ENCODE data around the gene ADAM12.

ADAM12 gene

GRCh38 chr10:126041117-126041516, 347.2 kb downstream of the ADAM12 start:
- no peak for DNase-seq

DNA sequence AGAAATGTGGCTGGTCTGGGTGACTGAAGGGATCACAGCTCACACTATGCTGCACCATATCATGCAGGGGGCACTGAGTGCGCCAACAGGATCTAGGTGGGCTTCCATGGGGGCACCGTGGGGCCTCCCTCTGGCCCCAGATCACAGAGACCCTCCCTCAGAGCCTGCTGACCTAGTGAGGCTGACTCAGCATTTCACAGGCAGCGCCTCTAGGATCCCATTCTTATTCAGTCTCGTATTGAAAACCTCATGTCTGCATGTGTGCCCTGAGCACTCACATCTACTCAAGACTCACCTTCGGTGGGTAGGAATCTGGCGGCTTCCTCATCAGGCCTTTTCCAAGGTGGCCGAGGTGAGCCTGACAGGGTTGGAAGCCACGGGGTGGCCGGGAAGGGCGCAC, 350.3 kb downstream of the ADAM12 start:
- DNase-seq: no peak

- DNase-seq: no peak
Measured at GRCh38 chr10:126036515-126036914, 351.8 kb downstream of the ADAM12 start.

DNA sequence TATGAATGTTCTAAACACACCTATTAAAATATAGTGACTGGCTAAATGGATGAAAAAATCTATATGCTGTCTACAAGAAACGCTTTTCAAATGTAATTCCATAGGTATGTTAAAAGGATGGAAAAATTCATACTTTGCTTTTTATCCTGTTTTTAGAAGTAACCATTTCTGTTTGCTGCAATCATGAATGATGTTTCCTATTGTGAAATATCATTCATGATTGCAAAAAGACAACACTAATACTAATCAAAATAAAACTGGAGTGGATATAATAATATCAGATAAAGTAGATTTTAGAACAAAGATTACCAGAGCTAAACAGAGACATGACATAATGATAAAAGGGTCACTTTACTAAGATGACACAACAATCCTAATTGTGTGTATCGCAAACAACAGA, 353.7 kb downstream of the ADAM12 start:
- DNase-seq: no peak

DNA sequence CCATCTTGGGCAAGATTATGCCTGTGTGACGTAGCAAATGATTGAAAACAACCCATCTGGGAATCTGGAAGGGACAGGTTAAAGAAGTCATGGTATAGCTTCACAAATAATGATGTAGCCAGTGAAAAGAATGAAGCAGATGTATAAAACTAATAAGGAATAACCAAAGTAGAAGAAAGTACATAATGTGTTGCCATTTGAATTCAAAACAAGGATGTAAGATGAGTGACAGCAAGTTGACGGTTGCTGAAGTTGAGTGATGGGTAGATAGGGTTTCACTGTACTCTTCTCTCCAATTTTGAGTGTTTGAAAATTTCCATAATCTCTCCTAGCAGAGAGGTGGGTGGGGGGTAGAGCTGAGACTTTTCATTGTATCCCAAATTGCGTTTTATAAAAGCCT, 358.3 kb downstream of the ADAM12 start:
- no peak for DNase-seq

GRCh38 chr10:126027692-126028091, 360.6 kb downstream of the ADAM12 start:
- DNase-seq: no peak

DNA sequence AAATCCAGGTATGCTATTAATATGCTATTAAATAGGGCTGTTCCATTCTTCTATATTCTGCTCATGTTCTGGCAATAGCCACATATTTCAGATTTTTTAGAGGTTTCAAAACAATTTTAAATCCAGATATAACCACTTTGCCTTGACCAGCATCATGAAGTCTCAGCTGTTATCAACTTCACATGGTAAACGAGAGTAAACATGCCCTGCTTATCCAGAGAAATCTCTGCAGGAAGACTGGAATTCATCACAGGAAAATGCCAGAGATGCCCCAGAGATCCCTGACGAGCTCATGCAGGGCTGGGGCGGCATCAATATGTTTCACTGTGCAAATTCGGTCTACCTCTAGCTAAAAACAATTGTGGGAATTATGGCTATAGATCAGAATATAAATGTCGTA, 365.4 kb downstream of the ADAM12 start:
- DNase-seq: no peak

DNA sequence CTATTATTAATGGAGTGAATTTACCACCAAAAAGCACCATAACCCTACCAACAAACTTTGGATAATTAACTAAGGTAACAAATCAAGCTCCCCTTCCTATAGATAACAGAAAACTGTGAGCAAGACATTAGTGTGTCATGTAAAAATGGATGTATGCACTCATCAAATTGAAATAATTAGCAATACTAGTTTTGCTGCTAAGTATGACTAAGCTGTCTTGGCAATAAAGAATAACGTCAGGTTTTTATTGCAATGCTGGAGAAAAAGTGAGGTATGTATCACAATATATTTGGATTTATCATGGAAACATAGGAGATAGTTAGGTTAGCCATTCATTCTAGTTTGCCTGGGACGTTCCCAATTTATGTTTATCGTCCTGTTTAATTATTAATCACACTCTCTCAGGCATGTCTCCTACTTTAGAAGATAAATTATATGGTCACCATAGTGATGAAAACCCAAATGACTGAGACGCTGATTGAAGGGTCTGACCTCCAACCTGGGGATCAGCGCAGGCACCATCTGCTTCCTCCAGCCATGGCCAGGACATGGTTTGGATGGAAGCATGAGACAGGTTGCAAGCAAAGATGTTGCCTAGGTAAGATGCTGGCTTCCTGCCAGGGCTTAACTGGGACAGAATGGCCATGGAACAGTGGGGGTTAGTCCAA, 366.3 kb downstream of the ADAM12 start:
- no peak for DNase-seq

- no peak for DNase-seq
Measured at GRCh38 chr10:126017961-126018560, 370.2 kb downstream of the ADAM12 start.

- DNase-seq: no peak
Measured at GRCh38 chr10:126016882-126017281, 371.4 kb downstream of the ADAM12 start.

- no peak for DNase-seq
Measured at GRCh38 chr10:126016156-126016805, 372.0 kb downstream of the ADAM12 start.

GRCh38 chr10:126015413-126015812, 372.9 kb downstream of the ADAM12 start:
- no peak for DNase-seq

GRCh38 chr10:126014309-126014708, 374.0 kb downstream of the ADAM12 start:
- no peak for DNase-seq

DNA sequence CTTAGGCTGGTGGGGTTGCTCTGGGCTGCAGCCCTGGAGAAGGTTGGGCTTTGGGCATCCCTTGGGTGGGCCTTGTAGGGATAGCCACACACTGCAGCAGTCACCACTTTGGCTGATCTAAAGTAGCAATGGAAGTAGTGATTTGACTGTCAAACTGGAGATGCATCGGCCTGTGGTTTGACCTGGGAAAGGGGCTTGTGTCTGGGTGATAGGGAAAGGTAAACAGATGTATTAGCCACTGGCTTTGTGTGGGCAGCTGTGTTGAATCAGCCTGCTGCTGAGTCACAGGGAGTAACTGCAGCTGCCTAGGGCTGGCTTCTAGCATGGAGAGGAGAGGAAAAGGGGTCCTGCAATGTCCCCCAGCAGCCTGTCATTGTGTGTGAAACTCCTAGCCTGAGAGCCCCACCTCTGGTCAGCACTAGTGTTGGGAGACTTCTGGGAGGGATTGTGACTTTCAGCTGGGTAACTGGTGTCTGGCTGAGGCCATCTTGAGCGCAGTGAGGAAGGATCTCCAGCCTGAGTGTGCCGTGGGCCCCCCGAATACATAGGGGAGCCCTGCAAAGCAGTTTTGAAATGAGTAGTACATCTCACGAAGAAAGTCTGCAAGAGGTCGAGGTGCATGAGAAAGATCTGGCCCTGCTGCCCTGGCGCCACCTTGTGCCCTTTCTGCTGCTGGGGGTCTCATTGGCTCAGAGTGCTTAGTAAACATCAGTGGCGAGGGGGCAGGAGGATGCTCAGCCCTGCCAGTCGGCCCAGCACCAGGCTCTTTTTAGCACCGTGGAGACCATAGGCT, 374.6 kb downstream of the ADAM12 start:
- DNase-seq: no peak

- DNase-seq: no peak
Measured at GRCh38 chr10:126012485-126012884, 375.8 kb downstream of the ADAM12 start.

DNA sequence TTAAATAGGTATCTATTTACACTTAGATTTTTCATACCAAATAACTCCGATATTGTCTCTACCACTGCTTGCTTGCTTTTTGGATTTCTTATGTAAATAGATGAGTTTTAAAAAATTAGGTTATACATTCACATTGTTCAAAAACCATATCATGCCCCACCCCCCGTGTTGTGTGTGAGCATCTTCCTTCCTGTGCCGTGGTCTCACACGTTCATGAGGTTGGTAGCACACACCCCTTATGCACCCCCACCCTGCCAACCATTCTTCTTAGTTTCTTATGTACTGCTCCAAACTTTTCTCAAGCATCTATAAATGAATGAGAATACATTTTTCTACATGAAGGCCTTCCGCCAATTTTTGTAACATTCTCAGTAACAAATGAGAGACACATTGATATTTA, 376.3 kb downstream of the ADAM12 start:
- no peak for DNase-seq

- DNase-seq: no peak
Measured at GRCh38 chr10:126009650-126010049, 378.6 kb downstream of the ADAM12 start.

GRCh38 chr10:126006906-126007305, 381.4 kb downstream of the ADAM12 start:
- no peak for DNase-seq

DNA sequence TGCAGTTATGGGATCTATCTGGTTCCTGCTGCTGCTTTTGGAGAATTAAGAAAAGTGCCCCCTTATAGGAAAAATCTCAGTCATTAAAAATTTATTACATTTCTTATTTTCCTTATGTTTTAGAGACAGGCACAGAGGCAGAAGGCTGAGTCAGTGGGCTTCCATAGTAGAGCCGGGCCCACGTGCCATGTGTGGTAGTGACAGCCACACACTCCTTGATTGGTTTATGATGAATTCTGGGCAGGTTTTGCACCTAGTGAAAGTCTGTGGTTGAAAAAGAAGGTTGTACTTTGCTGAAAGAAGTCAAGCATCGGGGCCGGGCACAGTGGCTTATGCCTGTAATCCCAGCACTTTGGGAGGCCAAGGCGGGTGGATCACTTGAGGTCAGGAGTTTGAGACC, 382.0 kb downstream of the ADAM12 start:
- no peak for DNase-seq

DNA sequence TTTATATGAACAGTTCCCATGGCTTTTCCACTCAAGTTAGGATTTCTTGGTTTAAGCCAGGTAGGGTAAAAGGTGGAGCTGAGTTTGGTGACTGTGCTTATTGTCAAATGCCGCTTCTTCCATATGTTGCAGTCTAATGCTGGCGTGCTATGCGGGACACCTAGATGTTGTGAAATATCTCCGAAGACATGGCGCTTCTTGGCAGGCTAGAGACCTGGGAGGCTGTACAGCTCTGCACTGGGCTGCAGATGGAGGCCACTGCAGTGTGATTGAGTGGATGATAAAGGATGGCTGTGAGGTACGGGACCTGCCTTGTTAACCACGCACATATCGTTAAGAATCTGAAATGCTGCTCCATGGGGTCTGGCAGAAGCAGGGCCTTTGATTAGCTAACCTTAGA, 383.5 kb downstream of the ADAM12 start:
- DNase-seq: no peak

GRCh38 chr10:126001576-126001975, 386.7 kb downstream of the ADAM12 start:
- DNase-seq: no peak

GRCh38 chr10:125999694-126000093, 388.6 kb downstream of the ADAM12 start:
- no peak for DNase-seq

- no peak for DNase-seq
Measured at GRCh38 chr10:125997586-125997985, 390.7 kb downstream of the ADAM12 start.

All from right forelimb (tissue), 1 donor.